GM19193 (cell line): ENCODE measurements around the gene SEMG2.

Experiments used
- POLR2A ChIP-seq: IDR thresholded peaks from 4 replicates; pipeline ENCODE4 v1.6.1; 2011; ENCODE audit not compliant: insufficient read depth, insufficient read length; ENCODE audit errors: extremely low read depth

SEMG2 gene, protein sequence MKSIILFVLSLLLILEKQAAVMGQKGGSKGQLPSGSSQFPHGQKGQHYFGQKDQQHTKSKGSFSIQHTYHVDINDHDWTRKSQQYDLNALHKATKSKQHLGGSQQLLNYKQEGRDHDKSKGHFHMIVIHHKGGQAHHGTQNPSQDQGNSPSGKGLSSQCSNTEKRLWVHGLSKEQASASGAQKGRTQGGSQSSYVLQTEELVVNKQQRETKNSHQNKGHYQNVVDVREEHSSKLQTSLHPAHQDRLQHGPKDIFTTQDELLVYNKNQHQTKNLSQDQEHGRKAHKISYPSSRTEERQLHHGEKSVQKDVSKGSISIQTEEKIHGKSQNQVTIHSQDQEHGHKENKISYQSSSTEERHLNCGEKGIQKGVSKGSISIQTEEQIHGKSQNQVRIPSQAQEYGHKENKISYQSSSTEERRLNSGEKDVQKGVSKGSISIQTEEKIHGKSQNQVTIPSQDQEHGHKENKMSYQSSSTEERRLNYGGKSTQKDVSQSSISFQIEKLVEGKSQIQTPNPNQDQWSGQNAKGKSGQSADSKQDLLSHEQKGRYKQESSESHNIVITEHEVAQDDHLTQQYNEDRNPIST

GRCh38 chr20:45221076-45221475 lies at the start of gene SEMG2:
Gene SEMG2, plus strand, starts transcription at chr20:45221373. Its CDS starts 17 bp downstream, at chr20:45221390.
- TF ChIP-seq POLR2A = no peak

DNA sequence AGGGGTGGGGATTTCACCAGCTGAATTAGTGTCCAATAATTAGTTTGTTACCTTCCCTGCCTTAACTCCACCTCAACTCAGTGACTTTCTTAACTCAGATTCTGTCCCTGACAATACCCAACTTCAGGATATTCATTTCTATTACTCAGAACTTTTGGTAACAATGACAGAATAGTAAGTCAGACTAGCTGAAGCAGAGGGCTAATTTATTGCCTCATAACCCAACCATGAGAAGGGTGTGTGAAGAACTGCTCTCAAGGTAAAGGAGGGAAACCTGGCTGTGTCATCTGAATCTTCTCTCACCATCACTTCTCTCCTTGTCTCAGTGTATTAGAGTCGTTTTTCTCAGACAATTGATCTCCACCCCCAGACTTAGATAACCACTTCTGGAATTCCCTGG lies 47.7 kb upstream of the SEMG2 start:
- no peak for TF ChIP-seq POLR2A

GRCh38 chr20:45174434-45175364 lies 46.5 kb upstream of the SEMG2 start, which contains the start of gene PI3:
Gene PI3, plus strand, starts transcription at chr20:45174902. Its CDS starts 21 bp downstream, at chr20:45174923.
- no peak for TF ChIP-seq POLR2A

GRCh38 chr20:45176526-45177267 lies 44.5 kb upstream of the SEMG2 start:
- TF ChIP-seq POLR2A = no peak

GRCh38 chr20:45179166-45179565 lies 42.0 kb upstream of the SEMG2 start:
- no peak for TF ChIP-seq POLR2A

- TF ChIP-seq POLR2A = no peak
Measured at GRCh38 chr20:45181639-45182038, 39.5 kb upstream of the SEMG2 start.

DNA sequence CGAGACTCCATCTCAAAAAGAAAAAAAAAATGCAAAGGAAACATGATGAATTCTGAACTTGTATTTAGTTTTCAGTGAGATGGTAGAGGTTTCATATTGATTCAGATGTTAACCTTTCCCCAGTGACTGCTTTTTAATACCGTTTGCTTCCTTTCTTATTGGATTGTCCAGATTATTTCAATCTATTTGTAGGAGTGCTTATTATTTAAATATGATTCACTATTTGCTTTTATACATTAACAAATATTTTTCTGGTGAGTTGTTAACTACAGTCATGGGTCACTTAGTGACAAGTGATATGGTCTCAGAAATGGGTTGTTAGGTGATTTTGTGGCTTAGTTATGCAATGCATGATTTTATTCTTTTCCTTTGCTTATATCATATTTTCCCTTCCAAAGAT lies 38.1 kb upstream of the SEMG2 start:
- TF ChIP-seq POLR2A = no peak

- no peak for TF ChIP-seq POLR2A
Measured at GRCh38 chr20:45187693-45188092, 33.5 kb upstream of the SEMG2 start.

GRCh38 chr20:45189067-45189609 lies 32.0 kb upstream of the SEMG2 start:
- TF ChIP-seq POLR2A = no peak

DNA sequence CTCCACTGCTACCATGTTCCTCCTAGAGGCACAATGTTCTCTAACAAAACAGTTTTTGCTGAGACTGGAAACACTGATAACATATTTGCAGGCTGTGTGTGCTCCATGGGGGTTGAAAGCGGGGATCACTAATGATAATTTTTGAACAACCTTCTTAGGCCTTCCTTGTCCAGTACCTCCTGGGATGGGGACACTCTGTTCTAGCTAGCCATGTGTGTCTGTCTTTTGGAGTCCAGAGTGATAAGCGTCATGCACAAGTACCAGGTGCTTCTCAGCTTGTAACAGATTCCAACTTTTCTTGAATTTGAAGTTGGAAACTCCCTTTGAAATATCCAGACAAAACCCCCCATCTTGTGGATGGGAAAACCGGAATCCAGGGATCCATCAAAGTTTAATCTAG lies 31.3 kb upstream of the SEMG2 start:
- TF ChIP-seq POLR2A = no peak

DNA sequence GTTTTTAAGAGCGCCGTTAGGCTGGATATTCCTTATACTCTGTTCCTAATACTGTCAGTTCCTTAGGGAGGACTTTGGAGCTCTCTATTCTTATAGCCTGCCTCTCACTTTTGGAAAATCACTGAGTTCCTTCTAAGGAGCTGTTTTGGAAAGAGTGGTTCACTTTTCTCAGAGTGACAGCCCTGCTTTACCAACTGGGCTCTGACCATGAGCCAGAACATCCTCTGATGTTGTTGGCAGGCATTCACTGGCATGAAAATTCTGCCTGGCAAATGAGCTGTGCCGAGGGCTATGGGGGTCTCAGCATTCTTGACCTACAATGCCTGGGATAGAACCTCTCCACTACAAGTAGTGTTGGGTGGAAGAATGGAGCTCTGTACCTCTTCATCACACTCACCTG lies 29.2 kb upstream of the SEMG2 start:
- TF ChIP-seq POLR2A = no peak

GRCh38 chr20:45193331-45193730 lies 27.8 kb upstream of the SEMG2 start:
- TF ChIP-seq POLR2A = no peak

DNA sequence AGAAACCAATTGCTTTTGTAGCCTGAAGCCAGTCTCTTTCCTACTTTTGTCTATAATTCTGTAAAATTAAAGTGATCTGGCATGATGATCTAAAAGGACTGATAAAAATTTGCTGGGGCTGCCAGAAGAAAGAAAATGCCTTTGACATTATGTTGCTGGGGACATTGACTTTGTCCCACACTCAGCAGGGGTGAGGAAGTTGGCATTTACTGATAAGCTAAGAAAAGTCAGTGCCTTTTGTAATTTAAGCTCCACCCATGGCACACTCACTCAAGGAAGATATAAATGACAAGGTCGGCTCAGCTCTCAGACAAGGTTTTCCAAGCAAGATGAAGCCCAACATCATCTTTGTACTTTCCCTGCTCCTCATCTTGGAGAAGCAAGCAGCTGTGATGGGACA lies 14.4 kb upstream of the SEMG2 start, which contains the start of gene SEMG1:
Gene SEMG1 (plus strand): TSS at position 309 of the 400 bp plus-strand sequence. CDS start 21 bp downstream, at position 330.
- TF ChIP-seq POLR2A = no peak

DNA sequence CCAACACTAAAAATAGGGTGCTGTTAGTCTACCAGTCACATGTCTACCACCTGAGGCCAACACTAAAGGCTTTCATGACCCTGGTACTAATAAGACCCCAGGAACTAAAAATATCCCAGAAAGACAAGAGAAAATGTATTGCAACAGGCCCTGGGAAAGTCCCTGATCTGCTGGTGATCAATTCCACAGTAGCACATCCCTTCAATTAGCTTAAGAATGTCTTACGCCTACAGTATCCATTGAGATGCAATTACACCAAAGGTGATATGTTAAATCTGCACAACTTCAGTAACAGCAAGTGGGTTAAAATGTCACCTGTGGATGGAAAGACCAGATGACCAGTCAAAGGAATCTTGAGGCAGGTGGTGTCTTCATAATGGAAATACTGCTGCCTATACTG lies 11.2 kb upstream of the SEMG2 start:
- no peak for TF ChIP-seq POLR2A
